OCI-LY1 (cell line): ENCODE data around the gene ADAM17.

Source experiments
- H2AFZ ChIP-seq: fragments of 200-600 bp; sonication (generic), shearing (Covaris generic); 2 replicates; pipeline ENCODE4 v1.6.0; 2014; ENCODE audit warnings: antibody characterized with exemption, mild to moderate bottlenecking, low read length
- H3F3A ChIP-seq: fragments of 200-600 bp; sonication (generic), shearing (Covaris generic); 2 replicates; pipeline ENCODE4 v1.6.0; 2014; ENCODE audit warnings: mild to moderate bottlenecking, antibody characterized with exemption, low read length, moderate library complexity; ENCODE audit not compliant: insufficient read depth
- H3K27ac ChIP-seq: fragments of 200-600 bp; sonication (generic); 2 replicates; pipeline ENCODE4 v1.5.1; 2014; ENCODE audit warnings: low read length, mixed run types, mild to moderate bottlenecking, low read depth; ENCODE audit not compliant: poor library complexity, severe bottlenecking
- H3K27me3 ChIP-seq: fragments of 200-600 bp; sonication (generic); 2 replicates; pipeline ENCODE4 v1.6.0; 2014; ENCODE audit warnings: antibody characterized with exemption, mild to moderate bottlenecking, low read length, moderate library complexity; ENCODE audit not compliant: insufficient read depth
- H3K36me3 ChIP-seq: fragments of 200-600 bp; sonication (generic); 2 replicates; pipeline ENCODE4 v1.6.1; 2014; ENCODE audit warnings: mild to moderate bottlenecking, antibody characterized with exemption, low read length, moderate library complexity, mixed read lengths; ENCODE audit not compliant: insufficient read depth
- H3K4me1 ChIP-seq: fragments of 200-600 bp; sonication (generic); 2 replicates; pipeline ENCODE4 v1.5.1; 2014; ENCODE audit warnings: mild to moderate bottlenecking, low read length, moderate library complexity; ENCODE audit not compliant: insufficient read depth, severe bottlenecking
- H3K4me2 ChIP-seq: fragments of 200-600 bp; sonication (generic), shearing (Covaris generic); 2 replicates; pipeline ENCODE4 v1.6.1; 2014; ENCODE audit warnings: low read length
- H3K4me3 ChIP-seq: fragments of 200-600 bp; sonication (generic); 2 replicates; pipeline ENCODE4 v1.5.1; 2014; ENCODE audit warnings: low read length, low read depth, mild to moderate bottlenecking, mixed read lengths; ENCODE audit not compliant: poor library complexity, severe bottlenecking
- H3K79me2 ChIP-seq: fragments of 200-600 bp; shearing (Covaris generic); 2 replicates; pipeline ENCODE4 v1.6.1; 2016; ENCODE audit warnings: mixed run types, low read length, mixed read lengths; ENCODE audit not compliant: insufficient read depth
- H3K9ac ChIP-seq: fragments of 200-600 bp; sonication (generic), shearing (Covaris generic); 2 replicates; pipeline ENCODE4 v1.6.1; 2014; ENCODE audit warnings: mild to moderate bottlenecking, low read length, mixed read lengths
- H3K9me2 ChIP-seq: fragments of 200-600 bp; sonication (generic), shearing (Covaris generic); 2 replicates; pipeline ENCODE4 v1.6.1; 2014; ENCODE audit warnings: low read depth, mild to moderate bottlenecking, low read length, mixed read lengths
- H3K9me3 ChIP-seq: fragments of 200-600 bp; shearing (Covaris generic); 2 replicates; pipeline ENCODE4 v1.6.1; 2014; ENCODE audit warnings: low read length, mixed read lengths
- H4K20me1 ChIP-seq: fragments of 200-600 bp; sonication (generic), shearing (Covaris generic); 2 replicates; pipeline ENCODE4 v1.6.0; 2016; ENCODE audit warnings: mild to moderate bottlenecking, low read length; ENCODE audit not compliant: insufficient read depth
- CTCF ChIP-seq: fragments of 200-600 bp; sonication (generic), shearing (Covaris generic); IDR thresholded peaks from 2 replicates; pipeline ENCODE4 v1.5.1; 2017; ENCODE audit warnings: mild to moderate bottlenecking, antibody characterized with exemption, low read length, moderate library complexity, mixed read lengths
- EZH2 ChIP-seq: fragments of 200-600 bp; sonication (generic), shearing (Covaris generic); IDR thresholded peaks from 2 replicates; pipeline ENCODE4 v1.8.0; 2017; ENCODE audit warnings: borderline replicate concordance, mixed run types, mild to moderate bottlenecking, antibody characterized with exemption, low read length, moderate library complexity, mixed read lengths

ADAM17 gene

GRCh38 chr2:9565436-9566153, 10.0 kb upstream of the ADAM17 start:
- Histone ChIP-seq H2AFZ (no peak overlapping the region), H3K9me2 (no peaks in the 10 kb centered on the region), H3K79me2 (no peaks in the 10 kb centered on the region), H3K27me3 (no peaks in the 10 kb centered on the region), H3K4me2 (no peak overlapping the region), H3F3A (no peaks in the 10 kb centered on the region), H3K4me1 (no peaks in the 10 kb centered on the region), H3K9me3 (no peaks in the 10 kb centered on the region), H3K4me3 (no peak overlapping the region), H3K9ac (no peak overlapping the region), H3K27ac (no peak overlapping the region), H4K20me1 (no peaks in the 10 kb centered on the region), H3K36me3 (no peaks in the 10 kb centered on the region)
- no peak for TF ChIP-seq EZH2
- no peak for TF ChIP-seq CTCF

GRCh38 chr2:9560628-9561027, 5.0 kb upstream of the ADAM17 start:
- H3K4me1 ChIP-seq, result peaks cover 10% of the 10 kb centered on the region
- no peaks in the 10 kb centered on the region for H3K9me2 ChIP-seq
- H3K27me3 ChIP-seq, result no peaks in the 10 kb centered on the region
- H3K4me3 ChIP-seq, result no peak overlapping the region
- no peak overlapping the region for H3K9ac ChIP-seq
- no peaks in the 10 kb centered on the region for H4K20me1 ChIP-seq
- no peaks in the 10 kb centered on the region for H3F3A ChIP-seq
- H3K9me3 ChIP-seq, result no peaks in the 10 kb centered on the region
- H3K4me2 ChIP-seq, result no peak overlapping the region
- H3K27ac ChIP-seq, result no peak overlapping the region
- TF ChIP-seq EZH2 (no peak), CTCF (no peak)
- no peaks in the 10 kb centered on the region for H3K36me3 ChIP-seq
- peaks cover 9% of the 10 kb centered on the region; the same call in 1 of the 2 replicates for H3K79me2 ChIP-seq
- H2AFZ ChIP-seq, result no peak overlapping the region

GRCh38 chr2:9558948-9559381, 3.3 kb upstream of the ADAM17 start:
- Histone ChIP-seq H3K4me1 (peaks cover 17% of the 10 kb centered on the region), H3K9me2 (no peaks in the 10 kb centered on the region), H3K9me3 (no peaks in the 10 kb centered on the region), H3K4me3 (no peak overlapping the region), H3K36me3 (no peaks in the 10 kb centered on the region), H2AFZ (no peak overlapping the region), H4K20me1 (no peaks in the 10 kb centered on the region), H3K27me3 (no peaks in the 10 kb centered on the region), H3K79me2 (peaks cover 24% of the 10 kb centered on the region), H3F3A (no peaks in the 10 kb centered on the region), H3K27ac (no peak overlapping the region), H3K4me2 (no peak overlapping the region), H3K9ac (no peak overlapping the region)
- TF ChIP-seq EZH2, result no peak
- no peak for TF ChIP-seq CTCF
